Measurements from ENCODE around the gene PPP1R26. TPM values are rescaled to one million over a fixed set of nuclear protein-coding genes. Genes with fewer than 3 reads are reported as not detected.
"Not testable (repeated sequence)": the region's sequence is repeated elsewhere in the genome, so short reads cannot be mapped to it uniquely, and the experiment has no call there.

The PPP1R26 gene
- polyA plus RNA-seq, 1 of the 3 experiments (the other 2 are of a cell fraction): 20.1 TPM

DNA sequence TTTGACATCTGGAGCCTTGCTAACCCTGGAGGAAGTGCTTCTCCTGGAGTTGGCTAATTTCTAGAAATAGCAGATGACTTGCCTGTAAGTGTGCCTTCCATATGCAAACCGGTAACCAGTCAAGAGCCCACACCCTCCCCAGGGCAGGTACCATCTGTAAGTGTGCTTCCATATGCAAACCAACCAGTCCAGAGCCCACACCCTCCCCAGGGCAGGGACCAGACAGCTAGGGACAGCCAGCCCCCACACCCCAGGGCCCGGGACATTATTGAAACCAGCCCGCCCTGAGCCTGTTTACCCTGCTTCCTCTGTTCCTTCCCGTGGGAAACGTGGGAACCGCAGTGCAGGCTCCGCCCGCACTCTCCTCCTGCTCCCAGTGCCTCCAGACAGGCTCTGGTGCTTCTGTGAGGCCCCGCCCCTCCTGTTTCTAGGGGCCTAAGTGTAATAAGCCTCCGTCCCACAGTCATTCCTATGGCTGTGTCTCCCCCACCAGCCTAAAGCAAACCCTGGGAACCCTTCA is 54.7 kb downstream of the PPP1R26 start:
- POLR2A ChIA-PET; H3K4me3 ChIP-seq (ENCODE audit: low read depth in 2 of 2, low read length in 1 of 2); H3K9me3 ChIP-seq; H3K4me2 ChIP-seq; H3F3A ChIP-seq (replicated peaks; ENCODE audit: insufficient read depth); H3K4me1 ChIP-seq (ENCODE audit: control insufficient read depth in 1 of 2, insufficient read depth in 2 of 2, low read depth in 1 of 2, low read length in 1 of 2); H3K27ac ChIP-seq (ENCODE audit: low read depth in 2 of 2, low read length in 1 of 2); H2AFZ ChIP-seq (ENCODE audit: low read depth); H4K20me1 ChIP-seq (ENCODE audit: insufficient read depth); CTCF ChIA-PET; H3K9ac ChIP-seq; H3K9me2 ChIP-seq; H3K79me2 ChIP-seq (ENCODE audit: insufficient read depth); DNase-seq; H3K27me3 ChIP-seq (ENCODE audit: insufficient read depth); H3K36me3 ChIP-seq (replicated peaks in 1 of 2; ENCODE audit: control insufficient read depth in 1 of 2, insufficient read depth in 2 of 2, low read length in 1 of 2): not testable (repeated sequence)
- WGBS (ENCODE audit: low lambda C conversion rate): 43% methylated on average over 7 of the region's 10 CpGs

DNA sequence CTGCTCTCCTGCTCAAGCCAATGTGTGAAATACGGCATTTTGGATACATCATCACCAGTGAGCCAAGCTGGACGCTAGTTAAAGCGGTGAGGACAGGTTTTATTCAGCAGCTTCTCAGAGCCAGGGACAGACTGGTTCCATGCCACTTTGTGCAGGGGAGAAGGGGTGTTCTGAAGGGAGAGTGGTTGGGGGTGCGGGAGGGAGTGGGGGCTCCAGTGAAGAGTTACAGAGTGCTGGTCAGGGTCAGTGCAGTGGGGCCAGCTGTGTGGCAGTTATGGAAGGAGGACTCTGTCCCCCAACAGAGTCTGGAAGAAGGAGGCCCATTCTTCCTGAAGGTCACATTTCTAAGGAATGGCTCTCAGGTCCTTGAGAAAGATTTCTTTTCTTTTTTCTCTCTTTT is 55.2 kb downstream of the PPP1R26 start:
- H3K27ac ChIP-seq (ENCODE audit: low read depth in 2 of 2, low read length in 1 of 2); H3K9me2 ChIP-seq; H4K20me1 ChIP-seq (ENCODE audit: insufficient read depth); H3K9me3 ChIP-seq; CTCF ChIA-PET; H3K9ac ChIP-seq; POLR2A ChIA-PET; DNase-seq; H3K4me1 ChIP-seq (ENCODE audit: control insufficient read depth in 1 of 2, insufficient read depth in 2 of 2, low read depth in 1 of 2, low read length in 1 of 2); H3K79me2 ChIP-seq (ENCODE audit: insufficient read depth); H2AFZ ChIP-seq (ENCODE audit: low read depth); H3K36me3 ChIP-seq (replicated peaks in 1 of 2; ENCODE audit: control insufficient read depth in 1 of 2, insufficient read depth in 2 of 2, low read length in 1 of 2); H3K4me2 ChIP-seq; H3F3A ChIP-seq (replicated peaks; ENCODE audit: insufficient read depth); H3K4me3 ChIP-seq (ENCODE audit: low read depth in 2 of 2, low read length in 1 of 2); H3K27me3 ChIP-seq (ENCODE audit: insufficient read depth): not testable (repeated sequence)
- 55% methylated on average over 3 of the region's 4 CpGs for WGBS (ENCODE audit: low lambda C conversion rate)

DNA sequence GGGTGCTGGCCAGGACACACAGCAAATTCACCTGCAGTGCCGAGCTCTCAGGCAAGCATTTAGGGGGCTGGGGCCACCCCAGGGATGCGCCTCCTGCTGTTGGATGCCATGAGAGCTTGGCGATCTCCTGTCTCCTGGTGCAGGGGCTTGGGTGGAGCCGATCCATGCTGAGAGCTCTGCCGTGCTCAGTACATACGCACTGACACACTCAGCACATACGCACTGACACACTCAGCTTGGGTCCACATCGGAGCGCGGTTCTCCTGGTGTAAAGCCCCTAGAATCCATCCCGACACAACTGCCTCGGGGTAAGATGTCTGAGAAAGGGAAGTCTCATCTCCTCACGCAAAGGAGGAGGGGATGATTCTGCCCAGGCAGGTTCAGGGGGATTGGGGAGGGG is 56.0 kb downstream of the PPP1R26 start:
- CTCF ChIA-PET; H2AFZ ChIP-seq (ENCODE audit: low read depth); H3K9ac ChIP-seq; H3K36me3 ChIP-seq (replicated peaks in 1 of 2; ENCODE audit: control insufficient read depth in 1 of 2, insufficient read depth in 2 of 2, low read length in 1 of 2); H3F3A ChIP-seq (replicated peaks; ENCODE audit: insufficient read depth); H3K9me3 ChIP-seq; H3K9me2 ChIP-seq; H3K4me1 ChIP-seq (ENCODE audit: control insufficient read depth in 1 of 2, insufficient read depth in 2 of 2, low read depth in 1 of 2, low read length in 1 of 2); H3K4me3 ChIP-seq (ENCODE audit: low read depth in 2 of 2, low read length in 1 of 2); H3K27me3 ChIP-seq (ENCODE audit: insufficient read depth); H3K79me2 ChIP-seq (ENCODE audit: insufficient read depth); DNase-seq; H3K27ac ChIP-seq (ENCODE audit: low read depth in 2 of 2, low read length in 1 of 2); H3K4me2 ChIP-seq; H4K20me1 ChIP-seq (ENCODE audit: insufficient read depth); POLR2A ChIA-PET: not testable (repeated sequence)
- 20% methylated on average over 2 of the region's 13 CpGs for WGBS (ENCODE audit: low lambda C conversion rate)

DNA sequence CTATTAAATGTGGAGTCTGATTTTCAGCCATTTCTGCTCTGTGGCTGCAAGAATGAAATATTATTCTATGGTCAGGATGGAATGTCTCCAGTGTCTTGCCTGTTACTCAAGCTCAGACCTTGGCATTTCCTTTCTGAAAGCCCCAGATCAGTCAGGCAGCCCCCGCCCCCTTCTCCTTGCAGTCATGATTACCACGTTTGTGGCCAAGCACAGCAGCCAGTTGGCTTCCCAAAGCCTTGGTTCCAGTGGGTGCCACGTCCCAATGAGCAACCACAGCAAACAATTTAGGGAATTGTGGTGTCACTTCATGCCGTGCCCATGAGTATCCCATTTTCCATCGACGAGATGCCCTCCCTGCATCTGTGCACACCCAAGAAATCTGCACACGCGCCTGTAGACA is 56.6 kb downstream of the PPP1R26 start:
- Histone ChIP-seq H4K20me1 (ENCODE audit: insufficient read depth) (no peaks in the 10 kb centered on the region), H3K27ac (ENCODE audit: low read depth in 2 of 2, low read length in 1 of 2) (no peak overlapping the region), H3K36me3 (replicated peaks in 1 of 2; ENCODE audit: control insufficient read depth in 1 of 2, insufficient read depth in 2 of 2, low read length in 1 of 2) (no peaks in the 10 kb centered on the region), H3K9me2 (no peaks in the 10 kb centered on the region), H3K27me3 (ENCODE audit: insufficient read depth) (no peaks in the 10 kb centered on the region), H3K4me2 (no peak overlapping the region), H3K9ac (no peak overlapping the region), H3K4me1 (ENCODE audit: control insufficient read depth in 1 of 2, insufficient read depth in 2 of 2, low read depth in 1 of 2, low read length in 1 of 2) (no peaks in the 10 kb centered on the region), H3K9me3 (no peaks in the 10 kb centered on the region), H3K79me2 (ENCODE audit: insufficient read depth) (no peaks in the 10 kb centered on the region), H3K4me3 (ENCODE audit: low read depth in 2 of 2, low read length in 1 of 2) (no peak overlapping the region), H3F3A (replicated peaks; ENCODE audit: insufficient read depth) (no peaks in the 10 kb centered on the region), H2AFZ (ENCODE audit: low read depth) (no peak overlapping the region)
- 30% methylated on average over 8 of the region's 8 CpGs for WGBS (ENCODE audit: low lambda C conversion rate)
- no peak for DNase-seq
- ChIA-PET POLR2A (no interaction called here), CTCF (no interaction called here)
- TF ChIP-seq RXRA (IDR thresholded peaks at IDR 0.05; ENCODE audit: borderline replicate concordance, low read depth) (no peak), NFIC (IDR thresholded peaks at IDR 0.05; ENCODE audit: borderline replicate concordance) (no peak), SMC3 (IDR thresholded peaks at IDR 0.05; ENCODE audit: low read depth, low read length) (no peak), EP300 (IDR thresholded peaks at IDR 0.05; ENCODE audit: borderline replicate concordance in 1 of 2, low read depth in 1 of 2, low read length in 1 of 2) (no peak), IRF3 (IDR thresholded peaks at IDR 0.05; ENCODE audit: low read depth, low read length) (no peak)

Other genes starting within 250 kb of the PPP1R26 start
- gene MRPS2, start 20.9 kb downstream of the PPP1R26 start, polyA plus RNA-seq (2012; rRNA removed): 113 and 116 TPM in 2 replicates
- gene LCN1, start 41.7 kb downstream of the PPP1R26 start, polyA plus RNA-seq (2012; rRNA removed): not detected in 2 replicates
- not detected in 2 replicates for gene OBP2A, start 66.3 kb downstream of the PPP1R26 start, polyA plus RNA-seq (2012; rRNA removed)
- gene PAEP, start 82.0 kb downstream of the PPP1R26 start, polyA plus RNA-seq (2012; rRNA removed): 0.08 TPM in 1 of 2 replicates, not detected in the other
- not detected in 2 replicates for gene GLT6D1, start 159.8 kb downstream of the PPP1R26 start, polyA plus RNA-seq (2012; rRNA removed)
- gene LCN9, start 183.5 kb downstream of the PPP1R26 start, polyA plus RNA-seq (2012; rRNA removed): not detected in 2 replicates
- gene SOHLH1, start 219.7 kb downstream of the PPP1R26 start, polyA plus RNA-seq (2012; rRNA removed): not detected in 2 replicates
- gene KCNT1, start 222.4 kb downstream of the PPP1R26 start, polyA plus RNA-seq (2012; rRNA removed): 0.08 and 0.26 TPM in 2 replicates